SH-SY5Y (cell line): Measurements from ENCODE around the gene SEC11A.

Experiments
- GATA2 ChIP-seq: IDR thresholded peaks from 2 replicates; pipeline ENCODE4 v1.6.1; 2011; ENCODE audit warnings: mild to moderate bottlenecking, low read depth, low read length
- GATA3 ChIP-seq: IDR thresholded peaks from 2 replicates; pipeline ENCODE4 v1.6.1; 2011; ENCODE audit warnings: low read depth, mild to moderate bottlenecking, low read length, moderate library complexity

GRCh38 chr15:84654689-84655453 lies 61.1 kb downstream of the SEC11A start:
- TF ChIP-seq GATA2 (no peak), GATA3 (no peak)
